Measurements from ENCODE around the gene OBSCN.

DNA sequence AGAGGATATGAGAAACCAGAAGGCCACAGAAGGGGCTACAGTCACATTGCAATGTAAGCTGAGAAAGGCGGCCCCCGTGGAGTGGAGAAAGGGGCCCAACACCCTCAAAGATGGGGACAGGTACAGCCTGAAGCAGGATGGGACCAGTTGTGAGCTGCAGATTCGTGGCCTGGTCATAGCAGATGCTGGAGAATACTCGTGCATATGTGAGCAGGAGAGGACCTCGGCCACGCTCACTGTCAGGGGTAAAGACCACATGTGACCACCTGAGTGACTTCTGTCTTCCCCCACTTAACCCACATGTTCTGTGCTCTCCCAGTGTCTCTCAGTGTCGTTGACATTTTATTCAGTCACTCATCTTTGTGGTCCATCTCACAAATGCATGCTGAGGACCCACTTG is 92.1 kb downstream of the OBSCN start:
- TF ChIP-seq EZH2 (IDR thresholded peaks at IDR 0.05; ENCODE audit: insufficient read depth, poor library complexity, severe bottlenecking), result no peak
- TF ChIP-seq EZH2phosphoT487 (IDR thresholded peaks at IDR 0.05; ENCODE audit: insufficient read depth, low read depth), result no peak
